Endothelial cell of umbilical vein (primary cell): Measurements from ENCODE around the gene ADAMTS12. TPM values are rescaled to one million over a fixed set of nuclear protein-coding genes. Genes with fewer than 3 reads are reported as not detected.

Source experiments
- BruUV-seq: library from RNA; stranded (reverse); fragments of 400-500 nt; replicated peaks from 2 replicates; lab custom pipeline; 2021; lab: Mats Ljungman, UMichigan
- CTCF ChIA-PET: fragments of 300-600, 350-600 bp; sonication (Branson Sonifier 250); formaldehyde crosslinking; loops from one replicate; lab custom pipeline; 2021; ENCODE audit warnings: antibody characterized with exemption, inconsistent platforms; lab: Charles Lee
- POLR2A ChIA-PET: fragments of 300-600, 350-600 bp; sonication (Branson Sonifier 250); formaldehyde crosslinking; loops from one replicate; lab custom pipeline; 2021; ENCODE audit warnings: antibody characterized with exemption, inconsistent platforms; lab: Charles Lee
- DNase-seq: peaks from one replicate; pipeline ENCODE4 v3.0.0-alpha.2; 2011; ENCODE audit warnings: low read depth, low spot score
- FAIRE-seq: peaks from 2 replicates; lab custom pipeline; 2011; peaks lifted over from hg19 to GRCh38; lab: Jason Lieb, UNC
- H2AFZ ChIP-seq: 2 replicates; pipeline ENCODE4 v1.6.0; 2012; ENCODE audit warnings: low read depth, low read length, control low read depth, inconsistent platforms
- H3K27ac ChIP-seq: 2 replicates; pipeline ENCODE4 v1.5.1; 2011; ENCODE audit warnings: low read depth, mild to moderate bottlenecking, control low read depth, low read length, moderate library complexity; ENCODE audit not compliant: insufficient read depth
- H3K27me3 ChIP-seq, 2 experiments: 2 replicates each; pipeline versions ENCODE4 v1.6.0 to v1.6.1; 2011; ENCODE audit warnings: low read length in 2 of 2, mixed read lengths in 1 of 2; ENCODE audit not compliant: control insufficient read depth in 2 of 2, insufficient read depth in 2 of 2
- H3K36me3 ChIP-seq, 2 experiments: 2 replicates in 1 of 2; 3 replicates in 1 of 2; pipeline ENCODE4 v1.5.1; 2011; ENCODE audit warnings: low read length in 2 of 2, mild to moderate bottlenecking in 1 of 2, moderate library complexity in 1 of 2; ENCODE audit not compliant: control insufficient read depth in 2 of 2, insufficient read depth in 2 of 2; ENCODE audit errors: extremely low read depth in 1 of 2
- H3K4me1 ChIP-seq: 3 replicates; pipeline ENCODE4 v1.5.1; 2011; ENCODE audit warnings: mild to moderate bottlenecking, low read length; ENCODE audit not compliant: control insufficient read depth, insufficient read depth; ENCODE audit errors: extremely low read depth
- H3K4me2 ChIP-seq: 2 replicates; pipeline ENCODE4 v1.6.1; 2011; ENCODE audit warnings: low read length, control low read depth, mixed read lengths; ENCODE audit not compliant: insufficient read depth
- H3K4me3 ChIP-seq, 3 experiments: fragments of 200-600 bp in 1 of 3; sonication (generic), shearing (Covaris generic) in 1 of 3; replicated peaks in 1 of 3; 2 replicates each; pipeline ENCODE4 v1.5.1; 2011 to 2016; ENCODE audit warnings: control low read depth in 3 of 3, low read length in 3 of 3, mild to moderate bottlenecking in 2 of 3, inconsistent platforms in 1 of 3, low read depth in 1 of 3, moderate library complexity in 1 of 3; ENCODE audit not compliant: insufficient read depth in 1 of 3
- H3K79me2 ChIP-seq: 2 replicates; pipeline ENCODE4 v1.6.0; 2012; ENCODE audit warnings: low read length, inconsistent platforms; ENCODE audit not compliant: control insufficient read depth, insufficient read depth
- H3K9ac ChIP-seq: replicated peaks from 2 replicates; pipeline ENCODE3; 2011; ENCODE audit warnings: low read length, control low read depth; ENCODE audit not compliant: insufficient read depth; ENCODE audit errors: extremely low read depth
- H3K9me1 ChIP-seq: replicated peaks from 3 replicates; pipeline ENCODE4 v1.6.0; 2011; ENCODE audit warnings: mild to moderate bottlenecking, low read length; ENCODE audit not compliant: control insufficient read depth, insufficient read depth; ENCODE audit errors: extremely low read depth
- H3K9me3 ChIP-seq: replicated peaks from 2 replicates; pipeline ENCODE4 v1.5.1; 2012; ENCODE audit warnings: low read length, inconsistent platforms; ENCODE audit not compliant: control insufficient read depth, insufficient read depth
- H4K20me1 ChIP-seq: replicated peaks from 2 replicates; pipeline ENCODE3; 2011; ENCODE audit warnings: mild to moderate bottlenecking, low read length; ENCODE audit not compliant: control insufficient read depth, insufficient read depth; ENCODE audit errors: extremely low read depth
- CTCF ChIP-seq, 2 donors: IDR thresholded peaks; 1 replicate in 1 of 2; 2 replicates in 1 of 2; pipeline ENCODE4 v1.5.1; 2011; ENCODE audit warnings: low read length in 2 of 2, mild to moderate bottlenecking in 2 of 2, moderate library complexity in 2 of 2, control low read depth in 1 of 2, inconsistent platforms in 1 of 2, low read depth in 1 of 2; ENCODE audit not compliant: insufficient read depth in 1 of 2; ENCODE audit errors: extremely low read depth in 1 of 2
- EZH2 ChIP-seq: IDR thresholded peaks from 2 replicates; pipeline ENCODE4 v1.6.1; 2012; ENCODE audit warnings: borderline replicate concordance, low read depth, mild to moderate bottlenecking, moderate library complexity, low read length, inconsistent platforms; ENCODE audit not compliant: severe bottlenecking
- FOS ChIP-seq: IDR thresholded peaks from 2 replicates; pipeline ENCODE4 v1.6.1; 2011; ENCODE audit warnings: mild to moderate bottlenecking, low read length, moderate library complexity, borderline replicate concordance; ENCODE audit not compliant: insufficient read depth
- GATA2 ChIP-seq: IDR thresholded peaks from 2 replicates; pipeline ENCODE4 v1.7.0; 2011; ENCODE audit warnings: low read depth, mild to moderate bottlenecking, moderate library complexity, mixed read lengths, low read length; ENCODE audit not compliant: insufficient read length, insufficient read depth
- JUN ChIP-seq: IDR thresholded peaks from 2 replicates; pipeline ENCODE4 v1.6.1; 2011; ENCODE audit warnings: borderline replicate concordance, low read depth; ENCODE audit not compliant: insufficient read length, insufficient read depth
- MAX ChIP-seq: IDR thresholded peaks from 2 replicates; pipeline ENCODE4 v1.6.1; 2011; ENCODE audit not compliant: insufficient read depth, insufficient read length
- MYC ChIP-seq: IDR thresholded peaks from one replicate; pipeline ENCODE4 v1.6.1; 2011; ENCODE audit warnings: mild to moderate bottlenecking, low read depth, low read length
- POLR2A ChIP-seq: IDR thresholded peaks from 2 replicates; pipeline ENCODE4 v1.6.1; 2012; ENCODE audit warnings: low read depth, mild to moderate bottlenecking, control low read depth, low read length
- POLR2AphosphoS5 ChIP-seq: IDR thresholded peaks from 2 replicates; pipeline ENCODE4 v1.6.1; 2012; ENCODE audit warnings: low read depth, mild to moderate bottlenecking, control low read depth, low read length, moderate library complexity; ENCODE audit not compliant: insufficient read depth
- dilution Hi-C: fragments of 300-500 bp; cut with MboI; formaldehyde crosslinking; loops from one replicate; pipeline ENCODE4 v1.15.0; 2019; ENCODE audit warnings: low sequenced_read_pairs; ENCODE audit not compliant: extremely low pct_ligation_motif_present
- intact Hi-C: fragments of 100-400 bp; cut with micrococcal nuclease; formaldehyde crosslinking; loops from one replicate; pipeline ENCODE4 v1.10.0; 2022
- polyA plus RNA-seq, 4 experiments: library from polyadenylated mRNA; depleted of rRNA in 3 of 4; stranded (reverse) in 3 of 4; unstranded in 1 of 4; fragments of >200 nt; gene quantifications; 2 replicates each; pipeline versions ENCODE4 v1.2.1 to v1.2.3, GENCODE V29; 2011 to 2012; ENCODE audit warnings: missing spikeins in 1 of 4
- total RNA-seq: library from RNA; stranded (reverse); gene quantifications from 2 replicates; pipeline ENCODE4 v1.2.3, GENCODE V29; 2021

ADAMTS12 gene
- total and polyA plus RNA-seq, 2 donors (not counting 3 experiments of a cell fraction or from before 2014, with no cell fraction given), result 0.88 TPM; not detected in 1

GRCh38 chr5:33688066-33688465 is 203.7 kb downstream of the ADAMTS12 start:
- BruUV-seq, result no TSS peak
- Histone ChIP-seq H3K9ac (no peak overlapping the region), H3K9me1 (no peaks in the 10 kb centered on the region), H3K4me3 (no peak overlapping the region), H3K4me2 (no peak overlapping the region), H2AFZ (no peak overlapping the region), H3K27ac (no peak overlapping the region), H3K36me3 (no peaks in the 10 kb centered on the region), H3K4me1 (no peaks in the 10 kb centered on the region), H3K27me3 (no peaks in the 10 kb centered on the region), H3K79me2 (no peaks in the 10 kb centered on the region), H3K9me3 (no peaks in the 10 kb centered on the region), H4K20me1 (no peaks in the 10 kb centered on the region)
- dilution Hi-C loops (no loop called here), intact Hi-C loops (no loop called here)
- ChIA-PET POLR2A (no interaction called here), CTCF (no interaction called here)
- DNase-seq (no peak), FAIRE-seq (no peak)
- TF ChIP-seq JUN, result no peak
- TF ChIP-seq CTCF (IDR thresholded peaks at IDR 0.05; ENCODE audit: extremely low read depth in 1 of 2, insufficient read depth in 1 of 2, low read depth in 1 of 2, low read length in 2 of 2), result no peak
- no peak for TF ChIP-seq MYC
- no peak for TF ChIP-seq FOS
- no peak for TF ChIP-seq GATA2
- no peak for TF ChIP-seq MAX
- no peak for TF ChIP-seq POLR2AphosphoS5
- no peak for TF ChIP-seq EZH2
- TF ChIP-seq POLR2A, result no peak
